WTC11 (cell line): ENCODE data around the gene HDAC8. TPM values are rescaled to one million over a fixed set of nuclear protein-coding genes. Genes with fewer than 3 reads are reported as not detected.
"Not testable (repeated sequence)": the region's sequence is repeated elsewhere in the genome, so short reads cannot be mapped to it uniquely, and the experiment has no call there.

Experiments
- ATAC-seq: fragments of 200-7000 bp; cut with Tn5 transposase; 2 replicates; pipeline ENCODE4 v1.10.0; 2021; ENCODE audit warnings: mild to moderate bottlenecking, moderate library complexity
- CTCF ChIA-PET: fragments of 300-600 bp; sonication (Branson Sonifier 250); formaldehyde crosslinking; loops from one replicate; lab custom pipeline; 2021; ENCODE audit warnings: antibody characterized with exemption; lab: Charles Lee
- POLR2A ChIA-PET: fragments of 350-600 bp; sonication (Branson Sonifier 250); formaldehyde crosslinking; loops from one replicate; lab custom pipeline; 2021; ENCODE audit warnings: antibody characterized with exemption; lab: Charles Lee
- DNase-seq: peaks from one replicate; pipeline ENCODE4 v3.0.0; 2021; ENCODE audit warnings: low spot score
- H3K27ac Mint-ChIP-seq: 2 replicates; pipeline ENCODE4 v1.8.0; 2021; ENCODE audit warnings: mixed read lengths
- H3K27me3 Mint-ChIP-seq: 2 replicates; pipeline ENCODE4 v1.8.0; 2021; ENCODE audit warnings: low read depth, mild to moderate bottlenecking, moderate library complexity, mixed read lengths
- H3K36me3 Mint-ChIP-seq: 2 replicates; pipeline ENCODE4 v1.8.0; 2021; ENCODE audit warnings: mixed read lengths
- H3K4me1 Mint-ChIP-seq: 2 replicates; pipeline ENCODE4 v1.8.0; 2022; ENCODE audit warnings: mixed read lengths
- H3K4me3 Mint-ChIP-seq: 2 replicates; pipeline ENCODE4 v1.8.0; 2021; ENCODE audit warnings: mild to moderate bottlenecking, moderate library complexity, mixed read lengths
- H3K9me3 Mint-ChIP-seq: 2 replicates; pipeline ENCODE4 v1.8.0; 2021; ENCODE audit warnings: mixed read lengths
- ELF4 ChIP-seq: sonication (generic); formaldehyde crosslinking; IDR thresholded peaks from 2 replicates; pipeline ENCODE4 v1.8.1; 2022; ENCODE audit warnings: low read depth, mild to moderate bottlenecking, moderate library complexity, missing genetic modification reagents
- FOXJ3 ChIP-seq: sonication (generic); formaldehyde crosslinking; IDR thresholded peaks from 2 replicates; pipeline ENCODE4 v1.9.0; 2021; ENCODE audit warnings: missing genetic modification reagents, mild to moderate bottlenecking, borderline replicate concordance
- FOXK1 ChIP-seq: sonication (generic); formaldehyde crosslinking; IDR thresholded peaks from 2 replicates; pipeline ENCODE4 v1.8.0; 2022; ENCODE audit warnings: mild to moderate bottlenecking, moderate library complexity, missing genetic modification reagents
- GABPB1 ChIP-seq: sonication (generic); formaldehyde crosslinking; IDR thresholded peaks from 2 replicates; pipeline ENCODE4 v1.8.1; 2023; ENCODE audit warnings: mild to moderate bottlenecking, missing genetic modification reagents
- GRHL2 ChIP-seq: fragments of 250-450 bp; sonication (Bioruptor Pico); IDR thresholded peaks from 2 replicates; pipeline ENCODE4 v1.8.0; 2022; ENCODE audit warnings: mild to moderate bottlenecking, moderate library complexity; ENCODE audit not compliant: insufficient replicate concordance, severe bottlenecking
- HMGA2 ChIP-seq: fragments of 250-450 bp; sonication (Bioruptor Pico); IDR thresholded peaks from 2 replicates; pipeline ENCODE4 v1.4.0; 2021; ENCODE audit warnings: mild to moderate bottlenecking, moderate library complexity
- RELA ChIP-seq: sonication (generic); formaldehyde crosslinking; IDR thresholded peaks from 2 replicates; pipeline ENCODE4 v1.8.1; 2022; ENCODE audit warnings: missing genetic modification reagents, mild to moderate bottlenecking, borderline replicate concordance
- TEAD1 ChIP-seq: sonication (generic); formaldehyde crosslinking; IDR thresholded peaks from 2 replicates; pipeline ENCODE4 v1.8.0; 2022; ENCODE audit warnings: mild to moderate bottlenecking, missing genetic modification reagents
- total RNA-seq: library from RNA; stranded (reverse); gene quantifications from 3 replicates; pipeline ENCODE4 v1.2.3, GENCODE V29; 2021
- TF ChIP-seq, protein P1 (sequence below): sonication (generic); formaldehyde crosslinking; IDR thresholded peaks from 2 replicates; pipeline ENCODE4 v1.8.0; 2023; ENCODE audit warnings: mild to moderate bottlenecking, missing genetic modification reagents
- TF ChIP-seq, protein P2 (sequence below): fragments of 250-450 bp; sonication (Bioruptor Pico); IDR thresholded peaks from 2 replicates; pipeline ENCODE4 v1.9.0; 2021; ENCODE audit warnings: mild to moderate bottlenecking, borderline replicate concordance
- TF ChIP-seq, protein P3 (sequence below): sonication (generic); formaldehyde crosslinking; IDR thresholded peaks from 2 replicates; pipeline ENCODE4 v1.8.1; 2023; ENCODE audit warnings: mild to moderate bottlenecking, moderate library complexity, missing genetic modification reagents
- TF ChIP-seq, protein P4 (sequence below): sonication (generic); formaldehyde crosslinking; IDR thresholded peaks from 2 replicates; pipeline ENCODE4 v1.8.1; 2023; ENCODE audit warnings: mild to moderate bottlenecking, missing genetic modification reagents
- TF ChIP-seq, protein P5 (sequence below): fragments of 250-450 bp; sonication (Bioruptor Pico); IDR thresholded peaks from 2 replicates; pipeline ENCODE4 v1.9.0; 2021; ENCODE audit warnings: mild to moderate bottlenecking

The HDAC8 gene
- total RNA-seq, 1 experiment from 2014 or later = 22.5 TPM

DNA sequence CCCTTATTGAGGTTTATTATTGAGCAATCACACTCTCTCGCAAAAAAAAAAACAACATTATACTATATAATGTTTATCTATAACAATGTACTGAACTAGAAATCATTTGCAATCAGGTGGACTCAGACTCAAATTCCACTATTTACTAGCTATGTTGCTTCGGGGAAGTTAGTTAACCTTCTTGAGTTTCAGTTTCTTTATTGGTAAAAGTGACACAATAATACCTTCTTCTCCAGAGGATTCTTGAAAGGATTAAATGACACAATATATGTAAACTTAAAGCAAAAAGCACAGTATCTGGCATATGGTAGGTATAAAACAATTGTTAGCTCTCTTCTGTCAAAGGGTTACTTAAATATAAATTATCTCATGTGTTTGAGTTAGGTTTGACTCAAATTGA is 31.5 kb upstream of the HDAC8 start (continued):
- TF ChIP-seq, protein P1, sequence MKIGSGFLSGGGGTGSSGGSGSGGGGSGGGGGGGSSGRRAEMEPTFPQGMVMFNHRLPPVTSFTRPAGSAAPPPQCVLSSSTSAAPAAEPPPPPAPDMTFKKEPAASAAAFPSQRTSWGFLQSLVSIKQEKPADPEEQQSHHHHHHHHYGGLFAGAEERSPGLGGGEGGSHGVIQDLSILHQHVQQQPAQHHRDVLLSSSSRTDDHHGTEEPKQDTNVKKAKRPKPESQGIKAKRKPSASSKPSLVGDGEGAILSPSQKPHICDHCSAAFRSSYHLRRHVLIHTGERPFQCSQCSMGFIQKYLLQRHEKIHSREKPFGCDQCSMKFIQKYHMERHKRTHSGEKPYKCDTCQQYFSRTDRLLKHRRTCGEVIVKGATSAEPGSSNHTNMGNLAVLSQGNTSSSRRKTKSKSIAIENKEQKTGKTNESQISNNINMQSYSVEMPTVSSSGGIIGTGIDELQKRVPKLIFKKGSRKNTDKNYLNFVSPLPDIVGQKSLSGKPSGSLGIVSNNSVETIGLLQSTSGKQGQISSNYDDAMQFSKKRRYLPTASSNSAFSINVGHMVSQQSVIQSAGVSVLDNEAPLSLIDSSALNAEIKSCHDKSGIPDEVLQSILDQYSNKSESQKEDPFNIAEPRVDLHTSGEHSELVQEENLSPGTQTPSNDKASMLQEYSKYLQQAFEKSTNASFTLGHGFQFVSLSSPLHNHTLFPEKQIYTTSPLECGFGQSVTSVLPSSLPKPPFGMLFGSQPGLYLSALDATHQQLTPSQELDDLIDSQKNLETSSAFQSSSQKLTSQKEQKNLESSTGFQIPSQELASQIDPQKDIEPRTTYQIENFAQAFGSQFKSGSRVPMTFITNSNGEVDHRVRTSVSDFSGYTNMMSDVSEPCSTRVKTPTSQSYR (CRISPR knock-in tag) = no peak
- TF ChIP-seq, protein P2, sequence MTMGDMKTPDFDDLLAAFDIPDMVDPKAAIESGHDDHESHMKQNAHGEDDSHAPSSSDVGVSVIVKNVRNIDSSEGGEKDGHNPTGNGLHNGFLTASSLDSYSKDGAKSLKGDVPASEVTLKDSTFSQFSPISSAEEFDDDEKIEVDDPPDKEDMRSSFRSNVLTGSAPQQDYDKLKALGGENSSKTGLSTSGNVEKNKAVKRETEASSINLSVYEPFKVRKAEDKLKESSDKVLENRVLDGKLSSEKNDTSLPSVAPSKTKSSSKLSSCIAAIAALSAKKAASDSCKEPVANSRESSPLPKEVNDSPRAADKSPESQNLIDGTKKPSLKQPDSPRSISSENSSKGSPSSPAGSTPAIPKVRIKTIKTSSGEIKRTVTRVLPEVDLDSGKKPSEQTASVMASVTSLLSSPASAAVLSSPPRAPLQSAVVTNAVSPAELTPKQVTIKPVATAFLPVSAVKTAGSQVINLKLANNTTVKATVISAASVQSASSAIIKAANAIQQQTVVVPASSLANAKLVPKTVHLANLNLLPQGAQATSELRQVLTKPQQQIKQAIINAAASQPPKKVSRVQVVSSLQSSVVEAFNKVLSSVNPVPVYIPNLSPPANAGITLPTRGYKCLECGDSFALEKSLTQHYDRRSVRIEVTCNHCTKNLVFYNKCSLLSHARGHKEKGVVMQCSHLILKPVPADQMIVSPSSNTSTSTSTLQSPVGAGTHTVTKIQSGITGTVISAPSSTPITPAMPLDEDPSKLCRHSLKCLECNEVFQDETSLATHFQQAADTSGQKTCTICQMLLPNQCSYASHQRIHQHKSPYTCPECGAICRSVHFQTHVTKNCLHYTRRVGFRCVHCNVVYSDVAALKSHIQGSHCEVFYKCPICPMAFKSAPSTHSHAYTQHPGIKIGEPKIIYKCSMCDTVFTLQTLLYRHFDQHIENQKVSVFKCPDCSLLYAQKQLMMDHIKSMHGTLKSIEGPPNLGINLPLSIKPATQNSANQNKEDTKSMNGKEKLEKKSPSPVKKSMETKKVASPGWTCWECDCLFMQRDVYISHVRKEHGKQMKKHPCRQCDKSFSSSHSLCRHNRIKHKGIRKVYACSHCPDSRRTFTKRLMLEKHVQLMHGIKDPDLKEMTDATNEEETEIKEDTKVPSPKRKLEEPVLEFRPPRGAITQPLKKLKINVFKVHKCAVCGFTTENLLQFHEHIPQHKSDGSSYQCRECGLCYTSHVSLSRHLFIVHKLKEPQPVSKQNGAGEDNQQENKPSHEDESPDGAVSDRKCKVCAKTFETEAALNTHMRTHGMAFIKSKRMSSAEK (CRISPR knock-in tag) = no peak

DNA sequence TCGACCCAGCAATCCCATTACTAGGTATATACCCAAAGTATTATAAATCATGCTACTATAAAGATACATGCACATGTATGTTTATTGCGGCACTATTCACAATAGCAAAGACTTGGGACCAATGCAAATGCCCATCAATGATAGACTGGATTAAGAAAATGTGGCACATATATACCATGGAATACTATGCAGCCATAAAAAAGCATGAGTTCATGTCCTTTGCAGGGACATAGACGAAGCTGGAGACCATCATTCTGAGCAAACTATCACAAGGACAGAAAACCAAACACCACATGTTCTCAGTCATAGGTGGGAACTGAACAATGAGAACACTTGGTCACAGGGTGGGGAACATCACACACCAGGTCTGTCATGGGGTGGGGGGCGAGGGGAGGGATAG is 18.4 kb upstream of the HDAC8 start:
- DNase-seq, H3K4me3 Mint-ChIP-seq, H3K27ac Mint-ChIP-seq, H3K9me3 Mint-ChIP-seq, H3K27me3 Mint-ChIP-seq, POLR2A ChIA-PET, CTCF ChIA-PET, H3K36me3 Mint-ChIP-seq, H3K4me1 Mint-ChIP-seq, ATAC-seq: not testable (repeated sequence)

DNA sequence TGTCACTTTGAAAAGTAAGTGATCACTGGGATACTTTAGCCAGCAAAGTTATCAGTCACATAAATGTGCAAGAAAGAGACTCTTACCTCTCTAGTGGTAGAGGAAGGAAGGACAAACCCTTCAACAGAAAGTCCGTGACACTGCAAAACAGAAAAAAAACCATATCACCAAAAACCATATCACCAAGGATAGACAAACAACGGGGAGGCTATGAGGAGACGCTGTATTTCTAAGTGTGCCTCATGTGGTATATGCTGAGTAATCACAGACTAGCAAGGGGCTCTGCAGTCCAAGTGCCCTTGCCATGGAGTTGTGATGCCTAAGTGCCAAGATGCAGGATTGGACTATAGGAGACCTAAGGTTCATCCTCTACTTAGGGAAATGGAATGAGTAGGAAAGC is 11.5 kb upstream of the HDAC8 start:
- no peak overlapping the region for H3K27ac Mint-ChIP-seq
- peaks cover 9% of the 10 kb centered on the region for H3K9me3 Mint-ChIP-seq
- no peak overlapping the region for H3K4me3 Mint-ChIP-seq
- ATAC-seq = no peak
- peaks cover 14% of the 10 kb centered on the region for H3K36me3 Mint-ChIP-seq
- TF ChIP-seq GABPB1 (CRISPR knock-in tag) (no peak), RELA (no peak), GRHL2 (CRISPR knock-in tag) (no peak), ELF4 (CRISPR knock-in tag) (no peak), FOXK1 (CRISPR knock-in tag) (no peak), HMGA2 (no peak), FOXJ3 (no peak), TEAD1 (CRISPR knock-in tag) (no peak)
- TF ChIP-seq, protein P3, sequence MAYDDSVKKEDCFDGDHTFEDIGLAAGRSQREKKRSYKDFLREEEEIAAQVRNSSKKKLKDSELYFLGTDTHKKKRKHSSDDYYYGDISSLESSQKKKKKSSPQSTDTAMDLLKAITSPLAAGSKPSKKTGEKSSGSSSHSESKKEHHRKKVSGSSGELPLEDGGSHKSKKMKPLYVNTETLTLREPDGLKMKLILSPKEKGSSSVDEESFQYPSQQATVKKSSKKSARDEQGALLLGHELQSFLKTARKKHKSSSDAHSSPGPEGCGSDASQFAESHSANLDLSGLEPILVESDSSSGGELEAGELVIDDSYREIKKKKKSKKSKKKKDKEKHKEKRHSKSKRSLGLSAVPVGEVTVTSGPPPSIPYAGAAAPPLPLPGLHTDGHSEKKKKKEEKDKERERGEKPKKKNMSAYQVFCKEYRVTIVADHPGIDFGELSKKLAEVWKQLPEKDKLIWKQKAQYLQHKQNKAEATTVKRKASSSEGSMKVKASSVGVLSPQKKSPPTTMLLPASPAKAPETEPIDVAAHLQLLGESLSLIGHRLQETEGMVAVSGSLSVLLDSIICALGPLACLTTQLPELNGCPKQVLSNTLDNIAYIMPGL (CRISPR knock-in tag) = no peak
- TF ChIP-seq, protein P1 (CRISPR knock-in tag) = no peak
- TF ChIP-seq, protein P4, sequence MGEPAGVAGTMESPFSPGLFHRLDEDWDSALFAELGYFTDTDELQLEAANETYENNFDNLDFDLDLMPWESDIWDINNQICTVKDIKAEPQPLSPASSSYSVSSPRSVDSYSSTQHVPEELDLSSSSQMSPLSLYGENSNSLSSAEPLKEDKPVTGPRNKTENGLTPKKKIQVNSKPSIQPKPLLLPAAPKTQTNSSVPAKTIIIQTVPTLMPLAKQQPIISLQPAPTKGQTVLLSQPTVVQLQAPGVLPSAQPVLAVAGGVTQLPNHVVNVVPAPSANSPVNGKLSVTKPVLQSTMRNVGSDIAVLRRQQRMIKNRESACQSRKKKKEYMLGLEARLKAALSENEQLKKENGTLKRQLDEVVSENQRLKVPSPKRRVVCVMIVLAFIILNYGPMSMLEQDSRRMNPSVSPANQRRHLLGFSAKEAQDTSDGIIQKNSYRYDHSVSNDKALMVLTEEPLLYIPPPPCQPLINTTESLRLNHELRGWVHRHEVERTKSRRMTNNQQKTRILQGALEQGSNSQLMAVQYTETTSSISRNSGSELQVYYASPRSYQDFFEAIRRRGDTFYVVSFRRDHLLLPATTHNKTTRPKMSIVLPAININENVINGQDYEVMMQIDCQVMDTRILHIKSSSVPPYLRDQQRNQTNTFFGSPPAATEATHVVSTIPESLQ (CRISPR knock-in tag) = no peak
- TF ChIP-seq, protein P5, sequence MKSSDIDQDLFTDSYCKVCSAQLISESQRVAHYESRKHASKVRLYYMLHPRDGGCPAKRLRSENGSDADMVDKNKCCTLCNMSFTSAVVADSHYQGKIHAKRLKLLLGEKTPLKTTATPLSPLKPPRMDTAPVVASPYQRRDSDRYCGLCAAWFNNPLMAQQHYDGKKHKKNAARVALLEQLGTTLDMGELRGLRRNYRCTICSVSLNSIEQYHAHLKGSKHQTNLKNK (CRISPR knock-in tag) = no peak
- POLR2A ChIA-PET = no interaction called here
- CTCF ChIA-PET = no interaction called here
- H3K4me1 Mint-ChIP-seq = no peaks in the 10 kb centered on the region
- no peak for DNase-seq
- no peaks in the 10 kb centered on the region for H3K27me3 Mint-ChIP-seq
